ENCODE measurements around the gene DNLZ. TPM values are rescaled to one million over a fixed set of nuclear protein-coding genes. Genes with fewer than 3 reads are reported as not detected.

DNLZ gene
- polyA plus RNA-seq, 1 donor from 2014 or later, result 23.6 TPM

DNA sequence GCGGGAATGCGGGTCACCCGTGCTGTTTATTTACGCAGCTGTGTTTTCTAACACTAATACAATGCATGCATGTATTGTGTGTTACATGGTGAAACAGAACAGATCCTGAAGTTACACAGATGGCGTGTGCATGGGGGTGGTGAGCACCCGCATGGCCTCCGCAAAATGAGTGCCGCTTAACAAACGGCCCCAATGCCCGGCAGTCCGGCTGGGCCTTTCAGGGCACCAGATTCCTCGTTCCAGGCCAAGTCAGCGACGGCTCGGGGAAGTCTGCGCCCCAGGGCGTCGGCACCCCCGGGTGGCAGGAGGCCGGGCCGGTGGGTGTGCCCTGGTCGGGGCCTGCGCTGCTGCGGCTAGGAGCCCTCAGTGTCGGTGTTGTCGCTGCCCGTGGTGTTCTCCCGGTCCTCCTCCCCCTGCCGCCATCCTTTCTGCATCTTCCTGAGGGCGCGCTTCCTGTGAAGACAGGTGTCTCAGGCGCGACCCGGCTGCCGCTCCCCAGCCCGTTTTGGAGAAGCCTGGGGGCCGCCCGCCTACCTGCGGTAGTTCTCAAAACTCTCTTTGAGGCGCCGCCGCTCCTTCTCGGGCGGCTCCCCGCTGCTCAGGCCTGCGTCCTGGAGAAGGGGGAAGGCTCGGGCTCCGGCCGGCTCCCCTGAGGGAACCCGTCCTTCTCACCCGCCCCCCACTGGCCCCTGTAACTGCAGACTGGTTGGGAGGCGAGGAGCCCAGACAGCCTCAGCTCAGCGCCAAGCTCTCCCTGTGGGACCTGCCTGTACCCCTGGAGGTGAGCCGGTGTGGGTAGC is 605 bp upstream of the DNLZ start:
- Histone ChIP-seq H3K9ac (ENCODE audit: low read length) (no peak overlapping the region), H3K4me2 (ENCODE audit: low read length) (no peak overlapping the region), H3K27me3 (ENCODE audit: insufficient read depth, low read depth, low read length) (no peaks in the 10 kb centered on the region), H3K9me2 (ENCODE audit: insufficient read depth, low read length) (no peaks in the 10 kb centered on the region), H3K4me3 (ENCODE audit: low read length) (peak overlapping the region; percentile 75), H3F3A (ENCODE audit: insufficient read depth, low read length, poor library complexity, severe bottlenecking) (no peaks in the 10 kb centered on the region), H3K27ac (ENCODE audit: low read length) (no peak overlapping the region), H3K79me2 (replicated peaks; ENCODE audit: insufficient read depth, low read length) (no peaks in the 10 kb centered on the region), H2AFZ (ENCODE audit: low read depth, low read length) (no peak overlapping the region), H4K20me1 (ENCODE audit: insufficient read depth) (no peaks in the 10 kb centered on the region), H3K36me3 (ENCODE audit: insufficient read depth, low read length) (no peaks in the 10 kb centered on the region), H3K9me3 (ENCODE audit: low read length) (no peaks in the 10 kb centered on the region)
- TF ChIP-seq MXI1 (conservative IDR thresholded peaks at IDR 0.05; ENCODE audit: poor library complexity, severe bottlenecking) (no peak), SMC3 (conservative IDR thresholded peaks at IDR 0.05; ENCODE audit: poor library complexity) (peak; percentile 39)

DNA sequence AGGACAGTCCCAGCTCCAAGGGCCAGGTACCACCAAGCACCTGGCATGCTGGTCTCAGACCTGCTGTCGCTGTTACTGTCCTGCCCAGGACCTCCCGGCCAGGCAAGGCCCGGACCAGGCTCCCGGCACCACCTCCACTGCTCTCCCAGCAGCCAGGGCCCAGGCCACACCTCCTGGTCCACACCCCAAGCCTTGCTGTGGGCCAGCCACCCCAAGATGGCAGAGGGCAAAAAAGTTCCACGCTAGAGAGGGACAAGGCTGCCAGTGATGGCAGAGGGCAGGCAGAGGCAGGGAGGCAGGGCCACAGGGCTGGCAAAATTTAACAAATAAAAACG is 1.1 kb downstream of the DNLZ start:
- Histone ChIP-seq H3K36me3 (ENCODE audit: insufficient read depth, low read length) (no peaks in the 10 kb centered on the region), H3K27ac (ENCODE audit: low read length) (no peak overlapping the region)

GRCh38 chr9:136361754-136362449 is 1.6 kb downstream of the DNLZ start:
- Histone ChIP-seq H3K4me2 (ENCODE audit: low read length) (no peak overlapping the region), H3K79me2 (replicated peaks; ENCODE audit: insufficient read depth, low read length) (no peaks in the 10 kb centered on the region), H3K27me3 (ENCODE audit: insufficient read depth, low read depth, low read length) (no peaks in the 10 kb centered on the region), H3K27ac (ENCODE audit: low read length) (no peak overlapping the region), H3K9me2 (ENCODE audit: insufficient read depth, low read length) (no peaks in the 10 kb centered on the region), H3K9me3 (ENCODE audit: low read length) (no peaks in the 10 kb centered on the region), H3K4me3 (ENCODE audit: low read length) (no peak overlapping the region), H3F3A (ENCODE audit: insufficient read depth, low read length, poor library complexity, severe bottlenecking) (no peaks in the 10 kb centered on the region), H2AFZ (ENCODE audit: low read depth, low read length) (no peak overlapping the region), H4K20me1 (ENCODE audit: insufficient read depth) (no peaks in the 10 kb centered on the region), H3K9ac (ENCODE audit: low read length) (no peak overlapping the region), H3K36me3 (ENCODE audit: insufficient read depth, low read length) (no peaks in the 10 kb centered on the region)
- TF ChIP-seq EP300 (conservative IDR thresholded peaks at IDR 0.05; ENCODE audit: poor library complexity, severe bottlenecking) (no peak), EZH2 (IDR thresholded peaks at IDR 0.05; ENCODE audit: borderline replicate concordance, insufficient read depth, low read length, poor library complexity, severe bottlenecking) (no peak), TAF1 (IDR thresholded peaks at IDR 0.05; ENCODE audit: low read depth) (no peak), POLR2AphosphoS5 (IDR thresholded peaks at IDR 0.05) (no peak), MXI1 (conservative IDR thresholded peaks at IDR 0.05; ENCODE audit: poor library complexity, severe bottlenecking) (no peak), SMC3 (conservative IDR thresholded peaks at IDR 0.05; ENCODE audit: poor library complexity) (no peak), RAD21 (conservative IDR thresholded peaks at IDR 0.05) (no peak)
- TF ChIP-seq, protein P1, sequence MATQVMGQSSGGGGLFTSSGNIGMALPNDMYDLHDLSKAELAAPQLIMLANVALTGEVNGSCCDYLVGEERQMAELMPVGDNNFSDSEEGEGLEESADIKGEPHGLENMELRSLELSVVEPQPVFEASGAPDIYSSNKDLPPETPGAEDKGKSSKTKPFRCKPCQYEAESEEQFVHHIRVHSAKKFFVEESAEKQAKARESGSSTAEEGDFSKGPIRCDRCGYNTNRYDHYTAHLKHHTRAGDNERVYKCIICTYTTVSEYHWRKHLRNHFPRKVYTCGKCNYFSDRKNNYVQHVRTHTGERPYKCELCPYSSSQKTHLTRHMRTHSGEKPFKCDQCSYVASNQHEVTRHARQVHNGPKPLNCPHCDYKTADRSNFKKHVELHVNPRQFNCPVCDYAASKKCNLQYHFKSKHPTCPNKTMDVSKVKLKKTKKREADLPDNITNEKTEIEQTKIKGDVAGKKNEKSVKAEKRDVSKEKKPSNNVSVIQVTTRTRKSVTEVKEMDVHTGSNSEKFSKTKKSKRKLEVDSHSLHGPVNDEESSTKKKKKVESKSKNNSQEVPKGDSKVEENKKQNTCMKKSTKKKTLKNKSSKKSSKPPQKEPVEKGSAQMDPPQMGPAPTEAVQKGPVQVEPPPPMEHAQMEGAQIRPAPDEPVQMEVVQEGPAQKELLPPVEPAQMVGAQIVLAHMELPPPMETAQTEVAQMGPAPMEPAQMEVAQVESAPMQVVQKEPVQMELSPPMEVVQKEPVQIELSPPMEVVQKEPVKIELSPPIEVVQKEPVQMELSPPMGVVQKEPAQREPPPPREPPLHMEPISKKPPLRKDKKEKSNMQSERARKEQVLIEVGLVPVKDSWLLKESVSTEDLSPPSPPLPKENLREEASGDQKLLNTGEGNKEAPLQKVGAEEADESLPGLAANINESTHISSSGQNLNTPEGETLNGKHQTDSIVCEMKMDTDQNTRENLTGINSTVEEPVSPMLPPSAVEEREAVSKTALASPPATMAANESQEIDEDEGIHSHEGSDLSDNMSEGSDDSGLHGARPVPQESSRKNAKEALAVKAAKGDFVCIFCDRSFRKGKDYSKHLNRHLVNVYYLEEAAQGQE (IDR thresholded peaks at IDR 0.05; ENCODE audit: borderline replicate concordance), result no peak
- TF ChIP-seq, protein P2, sequence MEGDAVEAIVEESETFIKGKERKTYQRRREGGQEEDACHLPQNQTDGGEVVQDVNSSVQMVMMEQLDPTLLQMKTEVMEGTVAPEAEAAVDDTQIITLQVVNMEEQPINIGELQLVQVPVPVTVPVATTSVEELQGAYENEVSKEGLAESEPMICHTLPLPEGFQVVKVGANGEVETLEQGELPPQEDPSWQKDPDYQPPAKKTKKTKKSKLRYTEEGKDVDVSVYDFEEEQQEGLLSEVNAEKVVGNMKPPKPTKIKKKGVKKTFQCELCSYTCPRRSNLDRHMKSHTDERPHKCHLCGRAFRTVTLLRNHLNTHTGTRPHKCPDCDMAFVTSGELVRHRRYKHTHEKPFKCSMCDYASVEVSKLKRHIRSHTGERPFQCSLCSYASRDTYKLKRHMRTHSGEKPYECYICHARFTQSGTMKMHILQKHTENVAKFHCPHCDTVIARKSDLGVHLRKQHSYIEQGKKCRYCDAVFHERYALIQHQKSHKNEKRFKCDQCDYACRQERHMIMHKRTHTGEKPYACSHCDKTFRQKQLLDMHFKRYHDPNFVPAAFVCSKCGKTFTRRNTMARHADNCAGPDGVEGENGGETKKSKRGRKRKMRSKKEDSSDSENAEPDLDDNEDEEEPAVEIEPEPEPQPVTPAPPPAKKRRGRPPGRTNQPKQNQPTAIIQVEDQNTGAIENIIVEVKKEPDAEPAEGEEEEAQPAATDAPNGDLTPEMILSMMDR (IDR thresholded peaks at IDR 0.05; ENCODE audit: poor library complexity, severe bottlenecking), result no peak

More for the DNA sequence above, 1.1 kb downstream of the DNLZ start:
- Histone ChIP-seq H3K79me2 (replicated peaks; ENCODE audit: insufficient read depth, low read length) (no peaks in the 10 kb centered on the region), H3K4me3 (ENCODE audit: low read length) (peak overlapping the region; percentile 75), H3K9me3 (ENCODE audit: low read length) (no peaks in the 10 kb centered on the region), H2AFZ (ENCODE audit: low read depth, low read length) (no peak overlapping the region), H4K20me1 (ENCODE audit: insufficient read depth) (no peaks in the 10 kb centered on the region), H3K27me3 (ENCODE audit: insufficient read depth, low read depth, low read length) (no peaks in the 10 kb centered on the region), H3K9ac (ENCODE audit: low read length) (no peak overlapping the region), H3K4me2 (ENCODE audit: low read length) (no peak overlapping the region), H3K9me2 (ENCODE audit: insufficient read depth, low read length) (no peaks in the 10 kb centered on the region), H3F3A (ENCODE audit: insufficient read depth, low read length, poor library complexity, severe bottlenecking) (no peaks in the 10 kb centered on the region)
- TF ChIP-seq, protein P2 (IDR thresholded peaks at IDR 0.05; ENCODE audit: poor library complexity, severe bottlenecking), result no peak
- no peak for TF ChIP-seq SMC3 (conservative IDR thresholded peaks at IDR 0.05; ENCODE audit: poor library complexity)
- no peak for TF ChIP-seq TAF1 (IDR thresholded peaks at IDR 0.05; ENCODE audit: low read depth)
- TF ChIP-seq EP300 (conservative IDR thresholded peaks at IDR 0.05; ENCODE audit: poor library complexity, severe bottlenecking), result no peak
- no peak for TF ChIP-seq POLR2AphosphoS5 (IDR thresholded peaks at IDR 0.05)
- no peak for TF ChIP-seq MXI1 (conservative IDR thresholded peaks at IDR 0.05; ENCODE audit: poor library complexity, severe bottlenecking)
- no peak for TF ChIP-seq EZH2 (IDR thresholded peaks at IDR 0.05; ENCODE audit: borderline replicate concordance, insufficient read depth, low read length, poor library complexity, severe bottlenecking)

Measured in neural cell (in vitro differentiated cells).